ENCODE results near the gene CAPN1. TPM values are rescaled to one million over a fixed set of nuclear protein-coding genes. Genes with fewer than 3 reads are reported as not detected.

The CAPN1 gene
- total and polyA plus RNA-seq, 9 of the 15 experiments (the other 6 are each of a cell fraction or from before 2014, with no cell fraction given) = 3.5 to 199 (median 61.6) TPM

GRCh38 chr11:65180877-65181568 is 705 bp upstream of the CAPN1 start (continued):
- no peak for TF ChIP-seq ZNF197 (CRISPR knock-in tag; IDR thresholded peaks at IDR 0.05; ENCODE audit: low read depth)
- TF ChIP-seq ZNF134 (CRISPR knock-in tag; conservative IDR thresholded peaks at IDR 0.05) = no peak
- TF ChIP-seq KDM1A (IDR thresholded peaks at IDR 0.05) = no peak; a peak in 1 of 4 replicates
- no peak for TF ChIP-seq ILF3 (IDR thresholded peaks at IDR 0.05; ENCODE audit: borderline replicate concordance)
- no peak for TF ChIP-seq ZNF121 (CRISPR knock-in tag; conservative IDR thresholded peaks at IDR 0.05)
- no peak for TF ChIP-seq ZNF507 (tag; conservative IDR thresholded peaks at IDR 0.05)
- no peak for TF ChIP-seq ETV1 (tag; conservative IDR thresholded peaks at IDR 0.05; ENCODE audit: low read depth)
- no peak for TF ChIP-seq ZNF431 (CRISPR knock-in tag; IDR thresholded peaks at IDR 0.05)
- TF ChIP-seq ZNF561 (CRISPR knock-in tag; conservative IDR thresholded peaks at IDR 0.05) = no peak
- TF ChIP-seq ZNF282 (CRISPR knock-in tag; IDR thresholded peaks at IDR 0.05) = no peak
- no peak; the same call in 1 of the 2 replicates for TF ChIP-seq KLF13 (tag; IDR thresholded peaks at IDR 0.05; ENCODE audit: borderline replicate concordance, low read depth)
- TF ChIP-seq E4F1 (CRISPR knock-in tag; IDR thresholded peaks at IDR 0.05; ENCODE audit: borderline replicate concordance) = no peak
- peak; percentile 36; the same call in 1 of the 2 replicates for TF ChIP-seq SAFB (IDR thresholded peaks at IDR 0.05; ENCODE audit: borderline replicate concordance, low read depth, low read length)
- no peak for TF ChIP-seq PRMT5 (CRISPR knock-in tag; IDR thresholded peaks at IDR 0.05)
- no peak; the same call in 1 of the 2 replicates for TF ChIP-seq PHF21A (IDR thresholded peaks at IDR 0.05; ENCODE audit: borderline replicate concordance, low read depth)
- no peak for TF ChIP-seq NR2C2 (CRISPR knock-in tag; IDR thresholded peaks at IDR 0.05)
- peak; percentile 72; the same call in 1 of the 2 replicates for TF ChIP-seq NR2C2 (tag; IDR thresholded peaks at IDR 0.05)
- TF ChIP-seq STAT5B (CRISPR knock-in tag; IDR thresholded peaks at IDR 0.05) = no peak
- TF ChIP-seq PCBP1 (IDR thresholded peaks at IDR 0.05; ENCODE audit: low read depth, low read length, poor library complexity, severe bottlenecking) = peak; percentile 37
- TF ChIP-seq USF2 (CRISPR knock-in tag; IDR thresholded peaks at IDR 0.05) = no peak
- no peak for TF ChIP-seq MIER1 (IDR thresholded peaks at IDR 0.05; ENCODE audit: low read depth)
- TF ChIP-seq BRF2 (IDR thresholded peaks at IDR 0.05; ENCODE audit: borderline replicate concordance, insufficient read depth, insufficient read length) = no peak
- no peak; the same call in 1 of the 2 replicates for TF ChIP-seq SMC3 (conservative IDR thresholded peaks at IDR 0.05; ENCODE audit: insufficient read depth, low read depth, low read length)
- TF ChIP-seq U2AF2 (optimal IDR thresholded peaks at IDR 0.05; ENCODE audit: low read depth, low read length) = no peak

All from K562 (cell line).